ENCODE measurements around the gene QSOX2. TPM values are rescaled to one million over a fixed set of nuclear protein-coding genes. Genes with fewer than 3 reads are reported as not detected.

Gene QSOX2
- total and polyA plus RNA-seq, 8 donors: 1.5 to 33.5 (median 5.4) TPM

- Histone ChIP-seq H3K36me3 (no peaks in the 10 kb centered on the region), H3K9me3 (no peaks in the 10 kb centered on the region), H3K4me1 (peaks cover 7 to 15% (median 13%) of the 10 kb centered on the region in 4 donors), H3K27me3 (peaks cover 0 to 12% (median 0%) of the 10 kb centered on the region in 3 donors), H3K27ac (no peak overlapping the region), H3K4me3 (no peak overlapping the region)
- TF ChIP-seq CTCF (IDR thresholded peaks at IDR 0.05): no peak
- no peak for TF ChIP-seq POLR2AphosphoS5 (IDR thresholded peaks at IDR 0.05)
- TF ChIP-seq POLR2A (IDR thresholded peaks at IDR 0.05): no peak
- no peak for DNase-seq
- intact Hi-C loops (cut with DNase I; ENCODE audit: low total_unique reads): no loop called here
- WGBS, 5 donors: 73 to 88% (median 77%) methylated on average over 8 to 19 of the region's 19 CpGs
Measured at GRCh38 chr9:136264031-136264430, 18.4 kb upstream of the QSOX2 start.

GRCh38 chr9:136262671-136263178 is 17.1 kb upstream of the QSOX2 start:
- H3K36me3 ChIP-seq: no peaks in the 10 kb centered on the region
- peaks cover 5 to 12% (median 9%) of the 10 kb centered on the region in 4 donors for H3K4me1 ChIP-seq
- TF ChIP-seq CTCF (IDR thresholded peaks at IDR 0.05) (no peak), EP300 (IDR thresholded peaks at IDR 0.05) (no peak), POLR2A (IDR thresholded peaks at IDR 0.05) (no peak), POLR2AphosphoS5 (IDR thresholded peaks at IDR 0.05) (no peak)
- H3K9me3 ChIP-seq: no peaks in the 10 kb centered on the region
- intact Hi-C loops (cut with DNase I; ENCODE audit: low total_unique reads): no loop called here
- H3K27me3 ChIP-seq: peaks cover 0 to 15% (median 0%) of the 10 kb centered on the region in 3 donors
- no peak overlapping the region for H3K4me3 ChIP-seq
- no peak for DNase-seq
- WGBS, 5 donors: 88 to 100% (median 94%) methylated on average over 3 to 6 of the region's 6 CpGs
- no peak overlapping the region for H3K27ac ChIP-seq

- TF ChIP-seq POLR2A (IDR thresholded peaks at IDR 0.05) (no peak), CTCF (IDR thresholded peaks at IDR 0.05) (no peak), EP300 (IDR thresholded peaks at IDR 0.05) (no peak), POLR2AphosphoS5 (IDR thresholded peaks at IDR 0.05) (no peak)
- H3K4me1 ChIP-seq: peaks cover 0 to 3% (median 1%) of the 10 kb centered on the region in 4 donors
- intact Hi-C loops (cut with DNase I; ENCODE audit: low total_unique reads): no loop called here
- peaks cover 0 to 17% (median 0%) of the 10 kb centered on the region in 3 donors for H3K27me3 ChIP-seq
- no peak overlapping the region for H3K27ac ChIP-seq
- WGBS, 5 donors: 81 to 89% (median 88%) methylated on average over 10 to 28 of the region's 28 CpGs
- no peak overlapping the region for H3K4me3 ChIP-seq
- H3K9me3 ChIP-seq: no peaks in the 10 kb centered on the region
- DNase-seq: no peak
- H3K36me3 ChIP-seq: no peaks in the 10 kb centered on the region
Measured at GRCh38 chr9:136261686-136262430, 16.2 kb upstream of the QSOX2 start.

GRCh38 chr9:136260936-136261472 is 15.4 kb upstream of the QSOX2 start:
- DNase-seq: no peak
- H3K36me3 ChIP-seq: no peaks in the 10 kb centered on the region
- H3K27me3 ChIP-seq: peaks cover 0 to 25% (median 3%) of the 10 kb centered on the region in 3 donors
- no peaks in the 10 kb centered on the region for H3K9me3 ChIP-seq
- TF ChIP-seq POLR2A (IDR thresholded peaks at IDR 0.05) (no peak), EP300 (IDR thresholded peaks at IDR 0.05) (no peak), POLR2AphosphoS5 (IDR thresholded peaks at IDR 0.05) (no peak), CTCF (IDR thresholded peaks at IDR 0.05) (no peak)
- intact Hi-C loops (cut with DNase I; ENCODE audit: low total_unique reads): no loop called here
- H3K27ac ChIP-seq: no peak overlapping the region
- WGBS, 5 donors: 78 to 83% (median 81%) methylated on average over 5 to 20 of the region's 20 CpGs
- H3K4me1 ChIP-seq: no peaks in the 10 kb centered on the region
- no peak overlapping the region for H3K4me3 ChIP-seq

Data from stomach (tissue), 9 donors.